HCT116 (cell line): ENCODE data around the gene RAD51C. TPM values are rescaled to one million over a fixed set of nuclear protein-coding genes. Genes with fewer than 3 reads are reported as not detected.

Experiments used
- ATAC-seq: fragments of 200-7000 bp; cut with Tn5 transposase; 2 replicates; pipeline ENCODE4 v1.9.1; 2020; ENCODE audit warnings: mild to moderate bottlenecking, moderate library complexity
- BruUV-seq: library from RNA; stranded (reverse); fragments of 400-500 nt; replicated peaks from 2 replicates; lab custom pipeline; 2021; lab: Mats Ljungman, UMichigan
- CTCF ChIA-PET: fragments of 300-600 bp; sonication (Branson Sonifier 250); formaldehyde crosslinking; loops from one replicate; lab custom pipeline; 2021; ENCODE audit warnings: antibody characterized with exemption; lab: Charles Lee
- POLR2A ChIA-PET: fragments of 300-600, 350-600 bp; sonication (Branson Sonifier 250); formaldehyde crosslinking; loops from one replicate; lab custom pipeline; 2021; ENCODE audit warnings: antibody characterized with exemption; lab: Charles Lee
- RAD21 ChIA-PET, 2 experiments: fragments of 300-600 bp; sonication (Branson Sonifier 250); formaldehyde crosslinking; loops; one replicate each; lab custom pipeline; 2023; ENCODE audit warnings: low total read pairs in 2 of 2; ENCODE audit not compliant: uncharacterized antibody in 2 of 2, unreplicated experiment in 2 of 2, low non-redundant PET in 1 of 2; lab: Charles Lee
- DNase-seq: peaks from one replicate; pipeline ENCODE4 v3.0.0-alpha.2; 2010; ENCODE audit warnings: low read depth, low spot score
- H2AFZ ChIP-seq: fragments of 200-600 bp; shearing (Covaris generic), sonication (generic); 2 replicates; pipeline ENCODE4 v1.6.1; 2017; ENCODE audit warnings: low read depth, mixed run types, mixed read lengths, antibody characterized with exemption, low read length; ENCODE audit not compliant: poor library complexity, severe bottlenecking
- H3K27ac ChIP-seq: 2 replicates; pipeline ENCODE4 v1.5.1; 2012; ENCODE audit warnings: low read depth, low read length
- H3K27me3 ChIP-seq: fragments of 200-600 bp; sonication (generic); 2 replicates; pipeline ENCODE4 v1.6.1; 2016; ENCODE audit warnings: mixed run types, low read length, mixed read lengths; ENCODE audit not compliant: insufficient read depth
- H3K36me3 ChIP-seq, 2 experiments: fragments of 200-500 bp in 1 of 2; fragments of 200-600 bp in 1 of 2; sonication (Bioruptor generic) in 1 of 2; sonication (generic) in 1 of 2; 2 replicates each; pipeline versions ENCODE4 v1.5.1 to v1.6.1; 2014 to 2016; ENCODE audit warnings: low read length in 2 of 2, inconsistent platforms in 1 of 2, mixed read lengths in 1 of 2, mixed run types in 1 of 2; ENCODE audit not compliant: insufficient read depth in 2 of 2, control insufficient read depth in 1 of 2
- H3K4me1 ChIP-seq, 2 experiments: fragments of 200-600 bp in 1 of 2; sonication (generic) in 1 of 2; 2 replicates each; pipeline versions ENCODE4 v1.5.1 to v1.6.1; 2012 to 2017; ENCODE audit warnings: low read length in 2 of 2, inconsistent platforms in 1 of 2, mild to moderate bottlenecking in 1 of 2, mixed read lengths in 1 of 2, mixed run types in 1 of 2, moderate library complexity in 1 of 2; ENCODE audit not compliant: insufficient read depth in 2 of 2, control insufficient read depth in 1 of 2
- H3K4me2 ChIP-seq: fragments of 200-600 bp; sonication (generic); 2 replicates; pipeline ENCODE4 v1.6.1; 2017; ENCODE audit warnings: mixed run types, low read length, mixed read lengths
- H3K4me3 ChIP-seq, 2 experiments: fragments of 200-600 bp in 1 of 2; sonication (generic) in 1 of 2; replicated peaks in 1 of 2; 2 replicates each; pipeline ENCODE4 v1.5.1; 2011 to 2016; ENCODE audit warnings: low read length in 2 of 2, control low read depth in 1 of 2, low read depth in 1 of 2, mild to moderate bottlenecking in 1 of 2, mixed read lengths in 1 of 2, mixed run types in 1 of 2
- H3K79me2 ChIP-seq: fragments of 200-600 bp; sonication (generic); 2 replicates; pipeline ENCODE4 v1.6.1; 2017; ENCODE audit warnings: mild to moderate bottlenecking, mixed run types, low read length, moderate library complexity, mixed read lengths; ENCODE audit not compliant: insufficient read depth
- H3K9ac ChIP-seq: fragments of 200-600 bp; sonication (generic); 2 replicates; pipeline ENCODE4 v1.6.1; 2016; ENCODE audit warnings: low read length, mixed read lengths
- H3K9me2 ChIP-seq: fragments of 200-600 bp; sonication (generic), shearing (Covaris generic); 2 replicates; pipeline ENCODE4 v1.6.1; 2017; ENCODE audit warnings: mixed run types, mild to moderate bottlenecking, moderate library complexity; ENCODE audit not compliant: insufficient read depth
- H3K9me3 ChIP-seq, 2 experiments: fragments of 200-500 bp in 1 of 2; fragments of 200-600 bp in 1 of 2; sonication (Bioruptor generic) in 1 of 2; sonication (generic) in 1 of 2; 2 replicates each; pipeline ENCODE4 v1.6.1; 2014 to 2017; ENCODE audit warnings: low read length in 2 of 2, mixed read lengths in 2 of 2, inconsistent platforms in 1 of 2, low read depth in 1 of 2, mild to moderate bottlenecking in 1 of 2, mixed run types in 1 of 2, moderate library complexity in 1 of 2; ENCODE audit not compliant: control insufficient read depth in 1 of 2, insufficient read depth in 1 of 2
- H4K20me1 ChIP-seq: fragments of 200-600 bp; sonication (generic), shearing (Covaris generic); 2 replicates; pipeline ENCODE4 v1.6.1; 2017; ENCODE audit warnings: mixed run types, mild to moderate bottlenecking, moderate library complexity; ENCODE audit not compliant: insufficient read depth
- ATF3 ChIP-seq: IDR thresholded peaks from 2 replicates; pipeline ENCODE4 v1.6.1; 2012
- CBX3 ChIP-seq: IDR thresholded peaks from 2 replicates; pipeline ENCODE4 v1.6.1; 2012; ENCODE audit warnings: low read depth
- CEBPB ChIP-seq: IDR thresholded peaks from 2 replicates; pipeline ENCODE4 v1.6.1; 2012; ENCODE audit warnings: low read depth
- EGR1 ChIP-seq: IDR thresholded peaks from 2 replicates; pipeline ENCODE4 v1.6.1; 2012; ENCODE audit warnings: low read depth
- ELF1 ChIP-seq: IDR thresholded peaks from 2 replicates; pipeline ENCODE4 v1.6.1; 2012; ENCODE audit warnings: low read depth, borderline replicate concordance
- EZH2 ChIP-seq: fragments of 200-600 bp; sonication (generic); IDR thresholded peaks from 2 replicates; pipeline ENCODE4 v1.6.1; 2017; ENCODE audit warnings: antibody characterized with exemption, mixed run types
- FOSL1 ChIP-seq: IDR thresholded peaks from 2 replicates; pipeline ENCODE4 v1.6.1; 2012; ENCODE audit warnings: low read depth
- JUND ChIP-seq: IDR thresholded peaks from 2 replicates; pipeline ENCODE4 v1.6.1; 2012
- POLR2A ChIP-seq: IDR thresholded peaks from 2 replicates; pipeline ENCODE4 v1.7.0; 2011; ENCODE audit warnings: borderline replicate concordance; ENCODE audit not compliant: insufficient read depth, insufficient read length; ENCODE audit errors: extremely low read depth
- RAD21 ChIP-seq: IDR thresholded peaks from 2 replicates; pipeline ENCODE4 v1.6.1; 2012; ENCODE audit warnings: low read depth, mild to moderate bottlenecking
- REST ChIP-seq: IDR thresholded peaks from 2 replicates; pipeline ENCODE4 v1.6.1; 2012; ENCODE audit warnings: low read depth
- SIN3A ChIP-seq: IDR thresholded peaks from 2 replicates; pipeline ENCODE4 v1.6.1; 2012; ENCODE audit warnings: low read depth
- SP1 ChIP-seq: IDR thresholded peaks from 2 replicates; pipeline ENCODE4 v1.6.1; 2012; ENCODE audit warnings: low read depth
- SRF ChIP-seq: IDR thresholded peaks from 2 replicates; pipeline ENCODE4 v1.6.1; 2012; ENCODE audit warnings: low read depth
- ZBTB33 ChIP-seq: IDR thresholded peaks from 2 replicates; pipeline ENCODE4 v1.6.1; 2011; ENCODE audit warnings: mild to moderate bottlenecking, low read length, moderate library complexity; ENCODE audit not compliant: insufficient replicate concordance; ENCODE audit errors: extremely low read depth
- ZFX ChIP-seq: fragments of 450-650 bp; IDR thresholded peaks from 2 replicates; pipeline ENCODE4 v1.6.1; 2017
- intact Hi-C: fragments of 100-400 bp; cut with micrococcal nuclease; formaldehyde crosslinking; loops from 2 replicates; pipeline ENCODE4 v1.10.0; 2022
- total RNA-seq: library from RNA; stranded (reverse); gene quantifications from one replicate; pipeline ENCODE4 v1.2.1, GENCODE V29; 2021; ENCODE audit not compliant: unreplicated experiment

RAD51C gene
- total RNA-seq, 1 experiment from 2014 or later: 94.9 TPM

GRCh38 chr17:58759522-58759921 is 67.1 kb downstream of the RAD51C start (continued):
- TF ChIP-seq REST (no peak), JUND (no peak), ELF1 (no peak), RAD21 (no peak), SIN3A (no peak), ZFX (no peak), EZH2 (no peak), ZBTB33 (no peak)

GRCh38 chr17:58760248-58760647 is 67.8 kb downstream of the RAD51C start:
- no peaks in the 10 kb centered on the region for H3K9me3 ChIP-seq
- no peak for ATAC-seq
- CTCF ChIA-PET: no interaction called here
- no peak overlapping the region for H3K4me3 ChIP-seq
- H3K4me2 ChIP-seq: no peak overlapping the region
- no TSS peak for BruUV-seq
- H3K9me2 ChIP-seq: no peaks in the 10 kb centered on the region
- no peak overlapping the region for H2AFZ ChIP-seq
- no peaks in the 10 kb centered on the region for H3K4me1 ChIP-seq
- H3K27ac ChIP-seq: no peak overlapping the region
- RAD21 ChIA-PET: no interaction called here
- intact Hi-C loops: no loop called here
- H3K36me3 ChIP-seq: no peaks in the 10 kb centered on the region
- DNase-seq: no peak
- H3K79me2 ChIP-seq: no peaks in the 10 kb centered on the region
- POLR2A ChIA-PET: no interaction called here
- no peak overlapping the region for H3K9ac ChIP-seq
- no peaks in the 10 kb centered on the region for H4K20me1 ChIP-seq
- no peaks in the 10 kb centered on the region for H3K27me3 ChIP-seq
- TF ChIP-seq SRF (no peak), CEBPB (no peak), ELF1 (no peak), EGR1 (no peak), SIN3A (no peak), RAD21 (no peak), SP1 (no peak), FOSL1 (no peak), CBX3 (no peak), ATF3 (no peak), POLR2A (no peak), ZBTB33 (no peak)
